HPDE6-E6E7 (cell line): ENCODE results near the gene NFIC.
"Not testable (repeated sequence)": the region's sequence is repeated elsewhere in the genome, so short reads cannot be mapped to it uniquely, and the experiment has no call there.

ENCODE experiments used
- DNase-seq: peaks from one replicate; pipeline ENCODE4 v3.0.0; 2011; ENCODE audit warnings: missing footprints; ENCODE audit errors: extremely low spot score

Gene NFIC

GRCh38 chr19:3372413-3372812, 6.0 kb downstream of the NFIC start:
- DNase-seq, result no peak

GRCh38 chr19:3373971-3374368, 7.6 kb downstream of the NFIC start:
- no peak for DNase-seq

DNA sequence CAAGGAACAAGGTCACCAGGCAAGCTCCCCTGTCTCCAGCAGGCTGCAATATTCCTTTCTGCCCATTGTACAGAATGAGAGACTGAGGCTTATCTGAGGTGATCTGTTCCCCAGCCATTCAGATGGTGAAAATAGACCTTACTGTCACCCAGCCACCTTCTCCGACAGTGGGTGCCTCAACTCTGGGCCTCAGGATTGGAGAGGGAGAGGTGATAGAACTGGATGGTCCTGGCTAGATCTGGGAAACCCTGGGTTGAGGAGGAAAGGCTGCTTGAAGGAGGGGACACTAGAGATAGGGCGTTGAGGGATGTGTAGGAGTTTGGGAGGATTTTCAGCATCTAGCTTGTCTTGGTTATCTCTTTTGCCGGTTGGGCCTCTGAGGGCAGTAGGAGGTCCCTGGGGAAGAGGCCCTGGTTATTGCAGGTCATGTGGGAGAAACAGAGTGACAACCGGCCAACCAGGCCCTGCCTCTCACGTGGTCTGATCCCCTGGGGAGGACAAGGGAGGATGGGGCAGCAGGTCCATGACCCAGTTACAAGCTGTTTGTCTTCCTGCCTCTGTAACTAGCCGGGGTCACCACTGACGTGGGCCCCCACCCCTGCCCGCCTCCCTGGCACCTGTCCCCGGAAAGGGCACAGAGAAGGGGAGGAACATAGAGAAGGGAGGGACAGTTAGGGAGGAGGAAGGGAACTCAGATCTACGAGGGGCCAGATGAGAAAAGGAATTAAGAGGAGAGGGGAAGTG, 8.2 kb downstream of the NFIC start:
- no peak for DNase-seq

GRCh38 chr19:3375221-3376090, 9.1 kb downstream of the NFIC start:
- no peak for DNase-seq

GRCh38 chr19:3376091-3376455, 9.7 kb downstream of the NFIC start:
- DNase-seq, result not testable (repeated sequence)

- DNase-seq, result no peak
Measured at GRCh38 chr19:3378352-3379150, 12.2 kb downstream of the NFIC start.

- DNase-seq, result no peak
Measured at GRCh38 chr19:3380829-3381228, 14.4 kb downstream of the NFIC start.

GRCh38 chr19:3381701-3382372, 15.5 kb downstream of the NFIC start:
- DNase-seq, result no peak

DNA sequence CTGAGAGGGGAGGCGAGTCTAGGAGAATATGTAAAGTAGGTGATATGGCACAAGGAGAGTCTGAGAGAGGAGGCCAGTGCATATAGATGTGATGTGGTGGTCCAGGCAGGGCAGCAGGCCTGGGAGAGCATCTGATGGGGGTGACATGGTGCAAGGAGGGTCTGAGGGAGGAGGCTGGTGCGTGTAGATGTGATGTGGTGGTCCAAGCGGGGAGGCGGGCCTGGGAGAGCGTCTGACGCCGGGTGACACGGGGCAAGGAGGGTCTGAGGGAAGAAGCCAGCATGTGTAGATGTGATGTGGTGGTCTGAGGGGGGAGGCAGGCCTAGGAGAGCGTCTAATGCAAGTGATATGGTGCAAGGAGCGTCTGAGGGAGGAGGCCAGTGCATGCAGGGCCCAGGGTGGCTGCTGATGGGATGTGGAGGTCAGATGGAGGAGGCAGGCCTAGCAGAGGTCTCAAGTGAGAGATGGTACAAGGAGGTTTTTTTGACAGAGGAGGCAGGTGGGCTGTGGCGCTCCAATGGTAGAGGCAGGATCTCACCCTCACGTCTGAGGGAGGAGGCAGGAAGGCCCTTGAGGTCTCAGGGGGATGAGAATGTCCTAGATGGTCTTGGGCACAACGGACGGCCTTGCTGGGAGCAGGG, 16.2 kb downstream of the NFIC start:
- DNase-seq, result no peak

GRCh38 chr19:3383121-3383722, 16.8 kb downstream of the NFIC start:
- DNase-seq, result no peak

DNA sequence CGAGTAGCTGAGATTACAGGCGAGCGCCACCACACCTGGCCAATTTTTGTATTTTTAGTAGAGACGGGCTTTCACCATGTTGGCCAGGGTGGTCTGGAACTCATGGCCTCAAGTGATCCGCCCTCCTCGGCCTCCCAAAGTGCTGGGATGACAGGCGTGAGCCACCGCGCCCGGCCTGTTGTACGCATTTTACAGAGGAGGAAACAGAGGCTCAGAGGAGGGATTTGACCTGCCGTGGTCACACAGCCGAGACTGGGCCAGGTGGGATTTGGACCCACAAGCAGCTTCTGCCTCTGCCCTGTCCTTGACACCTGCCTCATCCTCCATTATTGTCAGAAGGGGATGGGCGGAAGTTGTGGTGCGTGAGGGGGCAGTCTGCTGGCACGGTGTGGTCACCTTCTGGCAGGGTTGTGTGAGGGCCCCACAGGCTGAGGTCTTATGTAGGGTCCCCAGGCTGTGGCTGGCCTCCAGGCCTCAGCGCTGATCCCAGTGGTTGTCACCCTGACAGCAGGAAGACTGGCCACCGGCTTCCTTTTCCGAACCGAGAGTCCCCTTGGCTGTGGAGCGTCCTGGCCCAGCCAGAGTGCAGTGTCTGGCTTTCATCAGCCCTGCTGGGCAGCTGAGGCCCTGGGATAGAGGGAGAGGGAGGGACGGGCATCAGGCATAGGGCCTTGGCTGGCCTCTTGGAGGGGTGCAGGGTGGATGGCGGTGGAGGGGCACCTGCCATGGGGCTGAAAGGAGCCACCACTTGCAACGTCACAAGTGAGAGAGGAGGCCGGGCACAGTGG, 20.3 kb downstream of the NFIC start:
- DNase-seq, result no peak

DNA sequence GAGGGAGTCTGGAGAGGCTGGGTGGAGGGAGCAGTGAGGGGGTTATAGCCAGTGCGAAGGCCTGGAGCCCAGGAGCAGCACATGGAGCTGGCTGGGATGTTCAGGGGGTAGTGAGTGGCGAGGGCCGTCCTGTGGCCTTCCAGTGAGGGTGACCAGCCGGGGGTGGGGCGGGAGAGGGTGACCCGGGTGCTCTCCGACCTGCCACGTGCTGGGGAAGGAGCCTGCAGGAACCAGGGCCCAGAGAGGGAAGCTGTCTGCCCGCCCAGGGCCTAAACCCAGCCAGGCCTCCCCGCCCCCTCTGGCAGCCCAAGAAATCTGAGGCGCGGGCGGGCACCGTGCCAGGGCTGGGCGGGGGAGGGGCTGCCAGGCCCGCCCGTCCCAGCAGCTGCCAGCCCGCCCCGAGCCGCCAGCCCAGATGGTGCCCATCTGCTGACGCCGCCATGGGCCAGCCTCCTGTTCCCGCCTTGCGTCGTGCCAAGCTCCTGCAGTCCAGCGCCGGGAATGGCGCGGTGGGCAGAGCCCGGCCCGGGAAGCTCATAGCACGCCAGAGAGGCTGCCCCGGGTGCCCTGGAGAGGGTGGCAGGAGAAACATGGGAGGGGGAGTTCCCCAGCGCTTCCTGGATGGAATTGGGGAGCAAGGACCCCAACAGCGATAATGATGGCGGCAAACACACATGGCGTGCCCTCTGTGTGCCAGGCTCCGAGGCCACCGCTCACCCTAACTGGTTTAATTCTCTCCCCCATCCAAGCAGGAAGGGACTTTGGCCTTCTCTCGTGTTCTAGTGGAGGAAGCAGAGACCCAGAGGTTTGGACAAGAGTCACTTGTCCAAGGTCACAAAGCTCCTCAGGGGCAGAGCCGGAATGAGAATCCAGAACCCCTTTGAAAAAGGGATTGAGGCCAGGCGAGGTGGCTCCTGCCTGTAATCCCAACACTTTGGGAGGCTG, 21.5 kb downstream of the NFIC start:
- DNase-seq, result no peak

GRCh38 chr19:3389446-3389778, 23.0 kb downstream of the NFIC start:
- DNase-seq, result no peak

- no peak for DNase-seq
Measured at GRCh38 chr19:3389876-3390371, 23.5 kb downstream of the NFIC start.

GRCh38 chr19:3391911-3392310, 25.5 kb downstream of the NFIC start:
- DNase-seq, result not testable (repeated sequence)

DNA sequence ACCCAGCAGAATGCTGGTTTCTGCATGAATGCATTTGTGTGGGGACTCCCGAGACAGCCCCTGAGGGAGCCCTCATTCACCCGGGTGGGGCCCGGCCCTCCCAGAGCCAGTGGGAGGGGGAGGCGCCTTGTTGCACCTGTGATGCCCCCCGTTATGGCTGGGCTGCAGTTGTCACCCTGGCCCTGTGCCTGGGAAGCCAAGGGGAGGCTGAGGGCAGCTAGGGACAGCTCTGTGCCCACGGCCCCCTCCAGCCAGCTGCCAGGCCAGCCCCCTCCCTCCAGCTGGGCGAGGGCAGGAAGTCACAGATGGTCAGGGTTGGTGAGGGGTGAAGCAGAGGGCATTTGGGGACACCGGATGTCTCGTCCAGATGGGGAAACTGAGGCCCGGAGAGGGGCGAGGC, 26.1 kb downstream of the NFIC start:
- DNase-seq, result no peak

- DNase-seq, result no peak
Measured at GRCh38 chr19:3396881-3397265, 30.5 kb downstream of the NFIC start.

DNA sequence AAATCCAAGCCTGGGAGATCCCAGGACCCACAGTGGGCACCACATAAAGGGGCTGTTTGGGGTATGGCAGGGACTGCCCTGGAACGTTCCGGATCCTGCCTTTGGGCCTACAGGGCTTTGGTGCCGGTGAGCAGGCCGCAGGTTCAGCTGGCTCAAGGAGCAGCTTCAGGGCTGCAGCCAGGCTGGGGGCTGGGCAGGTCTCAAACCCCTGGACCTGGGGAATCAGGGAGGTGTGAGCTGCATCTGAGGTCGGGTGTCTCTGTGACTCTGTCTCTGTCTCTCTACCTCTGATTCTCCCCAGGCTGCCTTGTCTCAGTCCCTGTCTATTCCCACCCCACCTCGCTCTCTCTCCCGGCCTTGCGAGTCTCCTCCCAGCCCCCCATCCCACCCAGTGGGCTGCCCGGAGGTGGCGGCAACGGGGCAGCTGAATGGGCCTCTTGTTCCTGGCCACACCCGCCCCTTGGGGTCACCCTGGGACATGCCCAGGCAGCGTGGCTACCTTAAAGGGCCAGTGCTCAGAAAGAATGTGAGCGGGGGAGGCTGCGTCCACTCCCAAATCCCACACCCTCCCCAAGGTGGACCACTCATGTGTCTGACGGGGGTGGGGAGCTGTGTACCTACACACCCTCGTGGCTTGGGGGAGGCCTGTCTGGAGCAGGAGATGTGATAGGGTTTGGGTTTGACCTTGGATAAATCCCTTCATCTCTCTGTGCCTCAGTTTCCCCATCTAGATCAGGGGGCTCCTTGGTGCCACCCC, 31.1 kb downstream of the NFIC start:
- no peak for DNase-seq
